ENCODE results near the gene ZNF667.

Gene ZNF667

DNA sequence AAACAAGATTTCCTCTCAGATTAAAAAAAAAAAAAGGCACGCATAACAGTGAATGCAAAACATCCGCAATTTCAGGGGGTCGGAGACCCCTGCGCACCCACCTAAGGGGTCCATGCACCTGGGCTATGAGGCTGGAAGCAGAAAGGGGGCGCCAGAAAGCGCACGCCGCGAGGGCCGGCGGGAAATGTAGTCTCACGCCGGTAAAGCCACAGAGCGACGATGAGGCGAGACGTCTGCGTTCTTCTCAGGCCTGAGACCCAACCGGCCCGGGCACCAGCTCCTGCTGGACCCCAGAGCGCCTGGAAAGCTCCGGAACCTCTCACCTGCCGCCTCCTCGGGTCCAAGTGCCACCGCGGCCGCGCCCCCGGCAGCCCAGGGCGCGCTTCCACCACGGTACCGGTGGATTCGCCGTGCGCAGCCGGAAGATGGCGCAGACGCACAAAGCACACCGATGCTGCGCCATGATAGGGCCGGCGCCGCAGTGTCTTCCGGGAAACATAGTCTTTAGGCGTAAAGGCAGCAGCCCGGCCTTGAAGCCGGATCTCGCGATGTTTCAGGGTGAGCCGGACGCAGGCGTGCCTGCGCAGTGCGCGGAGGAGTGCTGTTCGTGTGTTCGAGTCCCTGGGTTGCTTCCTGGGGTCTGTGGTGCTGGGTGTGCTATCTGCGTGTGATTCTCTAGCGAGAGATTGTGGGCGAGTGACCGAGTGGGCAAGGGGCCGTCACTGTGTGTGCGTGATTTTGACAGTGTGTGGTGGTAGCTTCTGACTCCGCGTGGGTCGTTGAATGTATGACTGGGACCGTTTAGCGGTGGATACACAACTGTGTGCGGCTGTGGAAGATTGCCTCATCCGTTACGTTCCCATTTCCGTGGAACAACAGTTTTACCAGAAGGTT lies 83.8 kb downstream of the ZNF667 start, which contains the start of gene ZNF582:
TSS of gene ZNF582 (minus strand) at position 416 of the 894 bp plus-strand sequence. CDS start 1,782 bp downstream, outside the sequence.
- DNase-seq (ENCODE audit: low read depth) = peak; percentile 80
